Adrenal gland (tissue), 5 donors: ENCODE results near the gene VPS9D1.

Experiments
- POLR2A ChIP-seq, 2 donors: fragments of 450-650 bp; IDR thresholded peaks; one replicate each; pipeline ENCODE4 v1.6.1; 2017; ENCODE audit warnings: antibody characterized with exemption in 2 of 2, mild to moderate bottlenecking in 2 of 2, moderate library complexity in 1 of 2
- TF ChIP-seq, protein P1 (sequence below), 6 experiments: fragments of 450-650 bp in 4 of 6; fragments of 200-600 bp in 2 of 6; sonication (generic) in 1 of 6; IDR thresholded peaks; 1 replicate in 5 of 6; 2 replicates in 1 of 6; pipeline versions ENCODE4 v1.5.1 to v1.8.0; 2016 to 2021; ENCODE audit warnings: antibody characterized with exemption in 6 of 6, mild to moderate bottlenecking in 2 of 6, moderate library complexity in 1 of 6
- donor health status: DM: no; HTN: no; CAD: no.

DNA sequence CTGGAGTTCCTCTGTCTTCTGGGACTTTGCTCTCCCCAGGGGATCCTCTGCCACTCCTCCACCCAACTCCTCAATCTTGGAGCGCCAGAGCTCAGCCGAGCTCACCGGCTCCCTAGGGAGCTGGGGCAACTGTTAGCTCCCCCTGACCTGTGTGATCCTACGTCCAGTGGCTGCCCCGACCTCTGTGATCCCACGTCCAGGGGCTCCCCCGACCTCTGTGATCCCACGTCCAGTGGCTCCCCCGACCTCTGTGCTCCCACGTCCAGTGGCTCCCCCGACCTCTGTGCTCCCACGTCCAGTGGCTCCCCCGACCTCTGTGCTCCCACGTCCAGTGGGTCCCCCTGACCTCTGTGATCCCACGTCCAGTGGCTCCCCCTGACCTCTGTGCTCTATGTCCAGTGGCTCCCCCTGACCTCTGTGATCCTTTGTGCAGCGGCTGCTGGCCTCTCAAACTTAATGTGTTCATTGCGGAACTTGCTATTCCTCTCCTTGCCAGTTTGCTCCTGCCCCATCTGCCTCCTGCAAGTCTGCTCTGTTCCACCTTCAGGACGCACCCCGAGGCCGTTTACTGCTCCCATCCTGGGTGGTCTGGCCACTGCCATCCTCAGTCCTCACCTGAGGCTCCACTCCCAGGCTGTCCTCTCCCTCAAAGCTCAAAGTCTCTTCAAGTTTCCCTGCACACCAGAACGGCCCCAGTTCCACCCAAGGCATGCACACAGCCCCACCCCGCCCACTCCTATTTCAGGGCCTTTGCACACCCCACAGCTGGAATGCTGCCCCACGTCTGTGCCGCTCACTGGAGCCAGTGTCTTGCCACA is 2.8 kb downstream of the VPS9D1 start:
- TF ChIP-seq, protein P1, sequence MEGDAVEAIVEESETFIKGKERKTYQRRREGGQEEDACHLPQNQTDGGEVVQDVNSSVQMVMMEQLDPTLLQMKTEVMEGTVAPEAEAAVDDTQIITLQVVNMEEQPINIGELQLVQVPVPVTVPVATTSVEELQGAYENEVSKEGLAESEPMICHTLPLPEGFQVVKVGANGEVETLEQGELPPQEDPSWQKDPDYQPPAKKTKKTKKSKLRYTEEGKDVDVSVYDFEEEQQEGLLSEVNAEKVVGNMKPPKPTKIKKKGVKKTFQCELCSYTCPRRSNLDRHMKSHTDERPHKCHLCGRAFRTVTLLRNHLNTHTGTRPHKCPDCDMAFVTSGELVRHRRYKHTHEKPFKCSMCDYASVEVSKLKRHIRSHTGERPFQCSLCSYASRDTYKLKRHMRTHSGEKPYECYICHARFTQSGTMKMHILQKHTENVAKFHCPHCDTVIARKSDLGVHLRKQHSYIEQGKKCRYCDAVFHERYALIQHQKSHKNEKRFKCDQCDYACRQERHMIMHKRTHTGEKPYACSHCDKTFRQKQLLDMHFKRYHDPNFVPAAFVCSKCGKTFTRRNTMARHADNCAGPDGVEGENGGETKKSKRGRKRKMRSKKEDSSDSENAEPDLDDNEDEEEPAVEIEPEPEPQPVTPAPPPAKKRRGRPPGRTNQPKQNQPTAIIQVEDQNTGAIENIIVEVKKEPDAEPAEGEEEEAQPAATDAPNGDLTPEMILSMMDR (IDR thresholded peaks at IDR 0.05) = no peak
- no peak for TF ChIP-seq POLR2A (IDR thresholded peaks at IDR 0.05)
